ENCODE results near the gene LCE1B.

The LCE1B gene, protein sequence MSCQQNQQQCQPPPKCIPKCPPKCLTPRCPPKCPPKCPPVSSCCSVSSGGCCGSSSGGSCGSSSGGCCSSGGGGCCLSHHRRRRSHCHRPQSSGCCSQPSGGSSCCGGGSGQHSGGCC

DNA sequence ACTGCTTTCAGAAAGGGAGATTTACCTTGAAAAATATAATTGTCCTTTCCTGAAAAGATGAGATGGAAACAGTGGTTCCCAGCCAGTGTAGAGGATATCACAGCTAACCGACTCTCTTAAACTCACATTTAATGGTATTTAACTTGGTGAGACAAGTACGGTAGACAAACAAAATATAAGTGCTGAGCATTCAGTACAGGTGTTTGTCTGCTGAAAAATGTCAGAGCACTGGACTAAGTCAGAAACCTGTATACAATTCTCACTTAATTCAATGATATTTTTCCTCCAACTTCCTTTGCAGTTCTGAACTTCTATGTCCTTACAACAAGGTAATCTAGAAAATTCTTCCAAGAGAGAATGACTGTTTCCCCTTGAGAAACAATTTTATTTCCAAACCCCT is at the start of gene LCE1B:
Gene LCE1B, plus strand, starts transcription at position 301 of the 400 bp plus-strand sequence. CDS start 476 bp downstream, outside the sequence.
- DNase-seq (ENCODE audit: low read depth in 2 of 3, low spot score in 1 of 3) = no peak

DNA sequence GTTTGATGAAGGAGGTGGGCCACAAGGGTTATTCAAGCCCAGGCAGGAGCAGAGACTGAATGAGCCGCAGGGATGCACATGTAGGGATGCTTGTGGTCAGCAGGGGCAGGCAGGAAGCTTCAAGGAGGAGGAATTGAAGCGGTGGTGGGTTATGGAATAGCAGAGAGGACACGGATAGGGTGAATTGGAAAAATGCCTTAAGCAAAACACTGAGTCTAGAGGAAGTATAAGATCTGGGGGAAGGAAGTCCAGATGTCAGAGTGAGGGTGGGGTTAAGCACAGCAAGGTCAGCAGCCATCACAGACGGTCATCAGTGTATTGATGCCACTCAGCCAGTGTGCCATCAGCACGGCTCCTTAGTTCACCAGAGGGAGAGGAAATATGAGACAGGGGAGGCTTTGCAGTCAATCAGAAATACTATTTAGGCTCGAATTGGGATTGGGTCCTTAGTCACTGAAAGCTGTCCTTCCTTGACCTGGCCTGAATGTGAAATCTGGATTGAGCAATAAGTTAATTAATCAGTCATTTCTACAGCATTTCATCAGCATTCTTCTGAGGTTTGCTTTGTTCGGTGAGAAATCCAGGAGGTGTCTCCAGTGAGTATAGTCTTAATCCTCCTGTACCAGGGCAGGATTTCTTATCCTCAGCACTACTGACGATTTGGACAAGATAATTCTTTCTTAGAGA is 42.8 kb upstream of the LCE1B start:
- no peak for DNase-seq (ENCODE audit: low read depth in 2 of 3, low spot score in 1 of 3)

DNA sequence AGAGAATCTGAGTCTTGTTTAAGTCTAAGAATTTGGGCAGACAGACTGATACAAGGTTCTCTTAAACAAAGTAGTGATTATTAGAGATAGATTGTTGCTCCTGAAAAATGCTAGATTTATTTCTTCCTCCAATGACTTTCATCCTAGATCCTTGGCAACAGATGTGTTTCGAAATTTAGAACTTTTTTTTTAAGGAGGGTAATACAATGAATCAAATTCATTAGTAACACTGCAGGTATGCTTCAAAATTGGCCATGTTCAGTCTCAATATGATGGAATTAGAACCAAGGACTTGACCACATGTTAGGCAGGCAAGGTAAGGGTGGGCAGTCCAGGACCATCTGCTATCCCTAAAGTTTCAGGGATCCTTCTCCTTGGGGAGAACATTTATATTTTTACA is 41.4 kb upstream of the LCE1B start:
- DNase-seq (ENCODE audit: low read depth in 2 of 3, low spot score in 1 of 3) = no peak

DNA sequence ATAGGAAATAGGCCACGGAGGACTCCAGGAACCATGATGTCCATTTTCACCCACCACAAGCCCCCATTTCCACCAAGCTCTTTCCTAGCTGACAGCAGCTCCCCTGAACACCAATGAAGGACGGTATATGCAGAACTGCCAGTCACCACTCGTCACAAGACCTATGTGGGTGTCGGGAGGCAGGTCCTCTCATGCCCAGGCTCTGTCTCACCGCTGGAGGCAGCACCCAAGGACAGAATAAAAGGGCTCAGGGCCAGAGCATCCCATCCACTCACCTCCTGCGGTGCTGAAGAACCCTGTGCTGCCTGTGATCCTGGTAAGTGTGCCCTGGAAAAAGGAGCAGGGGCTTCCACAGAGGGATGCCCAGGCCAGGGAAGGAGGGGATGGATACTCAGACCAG is 36.9 kb upstream of the LCE1B start, which contains the start of gene LCE1F:
Gene LCE1F, plus strand, starts transcription at position 266 of the 400 bp plus-strand sequence. CDS start 1,232 bp downstream, outside the sequence.
- DNase-seq (ENCODE audit: low read depth in 2 of 3, low spot score in 1 of 3) = no peak

DNA sequence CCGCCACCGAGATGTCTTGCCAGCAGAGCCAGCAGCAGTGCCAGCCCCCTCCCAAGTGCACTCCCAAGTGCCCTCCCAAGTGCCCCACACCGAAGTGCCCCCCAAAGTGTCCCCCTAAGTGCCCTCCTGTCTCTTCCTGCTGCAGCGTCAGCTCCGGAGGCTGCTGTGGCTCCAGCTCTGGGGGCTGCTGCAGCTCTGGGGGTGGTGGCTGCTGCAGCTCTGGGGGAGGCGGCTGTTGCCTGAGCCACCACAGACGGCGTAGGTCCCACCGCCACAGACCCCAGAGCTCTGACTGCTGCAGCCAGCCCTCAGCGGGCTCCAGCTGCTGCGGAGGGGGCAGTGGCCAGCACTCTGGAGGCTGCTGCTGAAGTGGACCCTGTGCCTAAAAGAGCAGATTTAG is 35.4 kb upstream of the LCE1B start:
- DNase-seq (ENCODE audit: low read depth in 2 of 3, low spot score in 1 of 3) = no peak

DNA sequence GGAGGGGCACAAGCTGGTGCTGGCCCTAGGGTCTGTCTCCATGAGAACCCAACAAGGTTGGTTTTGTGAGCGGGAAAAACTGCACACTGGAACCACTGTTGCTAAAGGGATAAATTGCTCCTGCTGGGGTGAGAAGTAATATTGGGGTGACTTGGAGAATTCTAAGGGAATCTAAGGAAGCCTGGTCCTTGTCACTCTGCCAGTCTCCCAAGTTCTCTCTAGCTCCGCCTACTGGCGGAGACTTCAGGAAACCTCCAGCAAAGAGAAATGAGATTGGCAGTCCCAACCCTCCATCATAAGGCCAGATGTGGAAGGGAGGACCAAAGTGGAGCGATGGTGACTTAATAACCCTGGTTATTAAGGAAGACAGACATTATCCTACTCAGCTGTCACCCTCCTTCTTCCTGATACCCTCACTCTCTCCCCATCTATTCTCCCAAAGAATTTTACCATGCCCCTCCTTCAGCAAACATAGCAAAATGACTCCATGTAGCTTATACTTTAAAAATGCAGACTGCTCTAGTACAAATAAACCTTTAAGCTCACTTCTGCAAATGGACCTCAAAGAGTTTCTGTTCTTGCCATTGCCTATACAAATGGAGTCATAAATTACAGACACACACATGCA is 34.1 kb upstream of the LCE1B start:
- no peak for DNase-seq (ENCODE audit: low read depth in 2 of 3, low spot score in 1 of 3)

DNA sequence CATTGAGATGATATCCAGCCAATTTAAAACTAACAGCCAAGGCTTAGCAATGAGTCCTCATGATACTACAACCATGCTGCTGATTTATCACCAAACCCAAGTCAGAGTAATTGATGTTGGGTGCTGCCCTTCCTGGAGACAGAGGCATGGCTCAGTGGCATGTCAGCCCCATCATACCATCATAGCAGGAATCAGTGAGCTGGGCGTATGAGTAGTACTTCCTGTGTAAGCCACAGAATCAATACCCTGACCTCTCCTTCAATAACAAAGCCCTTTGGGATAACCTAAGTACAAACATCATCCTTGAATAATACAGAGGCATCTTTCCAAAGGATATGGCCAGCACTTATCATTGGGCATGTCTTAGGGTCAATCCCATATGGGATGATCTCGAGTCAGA is 28.7 kb upstream of the LCE1B start:
- no peak for DNase-seq (ENCODE audit: low read depth in 2 of 3, low spot score in 1 of 3)

DNA sequence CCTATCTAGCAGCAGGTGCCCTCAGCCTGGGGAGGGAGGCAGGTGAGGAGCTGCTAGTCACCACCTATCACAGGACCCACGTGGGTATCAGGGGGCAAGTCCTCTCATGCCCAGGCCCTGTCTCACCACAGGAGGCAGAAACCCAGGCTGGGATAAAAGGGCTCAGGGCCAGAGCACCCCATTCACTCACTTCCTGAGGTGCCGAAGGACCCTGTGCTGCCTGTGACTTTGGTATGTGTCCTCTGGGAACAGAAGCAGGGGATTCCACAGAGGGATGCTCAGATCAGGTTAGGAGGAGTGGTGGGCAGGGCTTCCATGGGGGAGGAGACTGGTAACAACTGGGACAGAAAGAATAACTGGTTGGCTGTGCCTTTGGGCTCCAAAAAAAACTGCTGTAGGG is 25.7 kb upstream of the LCE1B start, which contains the start of gene LCE1E:
Gene LCE1E, plus strand, starts transcription at position 181 of the 400 bp plus-strand sequence. CDS start 1,043 bp downstream, outside the sequence.
- no peak for DNase-seq (ENCODE audit: low read depth in 2 of 3, low spot score in 1 of 3)

DNA sequence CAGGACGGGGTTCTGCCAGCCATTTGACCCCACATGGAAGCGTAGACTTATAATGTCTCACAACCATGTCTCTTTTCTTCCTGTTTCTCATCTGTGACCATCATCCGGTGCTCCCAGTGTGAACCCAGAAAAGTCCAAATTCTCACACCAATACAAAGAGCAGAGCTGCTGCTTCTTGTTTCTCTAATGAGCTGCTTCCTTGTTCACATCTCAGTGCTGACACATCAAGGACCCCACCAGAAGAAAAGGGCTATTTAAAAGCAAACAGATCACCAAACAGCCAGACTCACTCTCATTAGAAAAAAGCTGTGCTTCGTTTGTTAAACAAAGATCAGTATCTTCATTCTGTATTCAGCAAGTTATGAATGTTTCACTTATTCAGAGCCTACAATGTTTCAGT is 16.1 kb upstream of the LCE1B start:
- no peak for DNase-seq (ENCODE audit: low read depth in 2 of 3, low spot score in 1 of 3)

DNA sequence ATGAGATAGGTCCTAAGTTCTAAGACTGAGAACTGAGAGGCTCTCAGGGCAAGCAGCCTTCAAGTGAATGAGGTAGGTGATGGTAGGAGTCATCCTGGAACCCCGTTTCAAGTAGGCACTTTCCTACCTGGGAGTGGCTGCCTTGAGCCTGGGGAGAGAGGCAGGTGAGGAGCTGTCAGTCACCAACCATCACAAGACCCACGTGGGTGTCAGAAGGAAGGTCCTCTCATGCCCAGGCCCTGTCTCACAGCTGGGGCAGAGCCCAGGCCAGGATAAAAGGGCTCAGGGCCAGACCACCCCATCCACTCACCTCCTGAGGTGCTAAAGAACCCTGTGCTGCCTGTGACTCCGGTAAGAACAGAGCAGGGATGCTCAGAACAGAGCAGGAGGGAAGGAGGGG is 15.3 kb upstream of the LCE1B start, which contains the start of gene LCE1D:
Gene LCE1D, plus strand, starts transcription at position 301 of the 400 bp plus-strand sequence. CDS start 1,074 bp downstream, outside the sequence.
- no peak for DNase-seq (ENCODE audit: low read depth in 2 of 3, low spot score in 1 of 3)

DNA sequence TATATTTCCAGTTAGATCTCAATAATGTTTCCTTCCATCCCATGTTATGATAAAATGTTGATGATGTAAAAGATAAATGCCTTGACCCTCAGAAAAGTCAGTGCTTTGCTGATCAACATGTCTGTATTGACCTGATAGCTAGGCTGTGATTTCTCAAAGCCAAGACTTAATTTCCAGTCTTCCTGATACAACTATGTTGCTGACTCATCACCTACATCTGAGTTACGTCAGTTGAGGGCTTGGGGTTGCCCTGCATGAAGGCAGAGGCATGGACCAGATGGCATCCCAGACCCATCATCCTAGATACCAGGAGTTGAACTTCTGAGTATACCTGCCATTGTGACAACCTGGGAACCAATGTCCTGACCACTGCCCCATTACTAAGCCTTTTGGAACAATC is 10.4 kb upstream of the LCE1B start:
- DNase-seq (ENCODE audit: low read depth in 2 of 3, low spot score in 1 of 3) = no peak

DNA sequence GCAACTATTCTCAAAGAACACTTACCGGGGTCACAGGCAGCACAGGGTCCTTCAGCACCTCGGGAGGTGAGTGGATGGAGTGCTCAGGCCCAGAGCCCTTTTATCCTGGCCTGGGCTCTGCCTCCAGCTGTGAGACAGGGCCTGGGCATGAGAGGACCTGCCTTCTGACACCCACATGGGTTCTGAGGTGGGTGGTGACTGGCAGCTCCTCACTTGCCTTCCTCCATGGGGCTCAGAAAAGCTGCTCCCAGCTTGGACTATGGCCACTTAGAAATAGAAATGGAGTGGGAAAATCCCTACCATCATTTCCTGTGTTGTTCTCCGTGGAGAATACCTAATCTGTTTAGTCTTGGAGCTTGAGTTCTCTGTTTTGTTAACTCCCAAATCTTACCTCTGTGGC is 5.2 kb upstream of the LCE1B start, which contains the start of gene LCE1C:
Gene LCE1C, minus strand, starts transcription at position 76 of the 400 bp plus-strand sequence. CDS start 1,173 bp downstream, outside the sequence.
- DNase-seq (ENCODE audit: low read depth in 2 of 3, low spot score in 1 of 3) = no peak

DNA sequence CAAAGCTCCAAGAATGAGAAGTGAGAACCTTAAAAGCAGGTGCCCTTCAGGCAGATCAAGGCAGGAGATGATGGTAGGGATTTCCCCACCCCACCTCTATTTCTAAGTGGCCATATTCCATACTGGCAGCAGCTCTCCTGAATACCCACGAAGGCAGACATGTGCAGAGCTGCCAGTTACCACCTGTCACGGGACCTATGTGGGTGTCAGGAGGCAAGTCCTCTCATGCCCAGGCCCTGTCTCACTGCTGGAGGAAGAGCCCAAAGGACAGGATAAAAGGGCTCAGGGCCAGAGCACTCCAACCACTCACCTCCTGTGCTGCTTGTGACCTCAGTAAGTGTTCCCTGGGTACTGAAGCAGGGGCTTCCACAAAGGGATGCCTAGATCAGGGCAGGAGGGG is 721 bp upstream of the LCE1B start:
- DNase-seq (ENCODE audit: low read depth in 2 of 3, low spot score in 1 of 3) = no peak

DNA sequence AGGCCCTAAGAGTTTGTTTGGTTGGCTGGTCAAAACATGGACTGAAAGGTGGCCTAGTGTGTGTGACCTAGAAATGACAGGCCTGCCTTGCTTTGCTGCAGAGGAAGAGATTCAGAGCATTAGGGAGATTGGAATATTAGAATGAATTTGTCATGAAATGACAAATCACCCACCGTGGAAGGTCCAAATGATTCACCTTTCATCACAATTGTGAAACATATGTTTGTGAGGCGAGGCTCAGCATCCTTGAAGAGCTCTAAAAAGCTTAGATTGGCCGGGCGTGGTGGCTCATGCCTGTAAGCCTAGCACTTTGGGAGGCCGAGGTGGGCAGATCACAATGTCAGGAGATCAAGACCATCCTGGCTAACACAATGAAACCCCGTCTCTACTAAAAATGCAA is 5.5 kb downstream of the LCE1B start:
- DNase-seq (ENCODE audit: low read depth in 2 of 3, low spot score in 1 of 3) = no peak

DNA sequence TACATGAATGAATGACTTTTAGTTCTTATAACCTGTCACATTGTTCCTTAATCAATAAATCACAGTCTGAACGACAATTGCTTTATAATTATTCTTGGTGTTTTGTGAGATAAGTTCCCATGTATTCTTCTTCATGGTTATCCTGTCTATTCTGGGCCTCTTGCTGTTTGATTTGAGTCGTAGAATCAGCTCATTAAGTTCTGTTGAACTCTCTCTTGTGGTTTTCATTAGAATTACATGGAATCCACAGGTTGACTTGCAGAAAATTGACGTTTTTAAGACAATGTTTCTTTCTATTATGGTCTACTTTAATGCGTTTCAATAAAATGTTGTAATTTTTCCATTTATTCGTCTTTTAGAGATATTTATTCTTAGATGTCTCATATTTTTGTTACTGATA is 11.5 kb downstream of the LCE1B start:
- DNase-seq (ENCODE audit: low read depth in 2 of 3, low spot score in 1 of 3) = no peak

DNA sequence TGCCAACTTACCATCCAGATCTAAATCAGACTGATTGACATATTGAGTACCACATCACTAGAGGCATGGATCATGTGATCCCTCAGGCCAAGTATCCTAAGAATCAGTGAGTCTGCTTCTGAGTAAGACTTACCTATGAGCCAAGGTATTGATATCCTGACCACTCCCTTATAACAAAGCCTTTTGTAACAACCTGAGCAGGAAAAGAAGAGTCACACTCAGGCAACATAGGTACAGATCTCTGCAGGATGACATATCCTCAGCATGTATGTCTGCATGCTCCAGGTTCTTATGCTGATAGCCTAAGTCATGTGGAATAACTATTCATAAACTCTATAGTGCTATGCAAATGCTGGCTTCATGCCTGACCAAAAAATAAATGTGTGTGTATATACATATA is 13.2 kb downstream of the LCE1B start:
- DNase-seq (ENCODE audit: low read depth in 2 of 3, low spot score in 1 of 3) = no peak

DNA sequence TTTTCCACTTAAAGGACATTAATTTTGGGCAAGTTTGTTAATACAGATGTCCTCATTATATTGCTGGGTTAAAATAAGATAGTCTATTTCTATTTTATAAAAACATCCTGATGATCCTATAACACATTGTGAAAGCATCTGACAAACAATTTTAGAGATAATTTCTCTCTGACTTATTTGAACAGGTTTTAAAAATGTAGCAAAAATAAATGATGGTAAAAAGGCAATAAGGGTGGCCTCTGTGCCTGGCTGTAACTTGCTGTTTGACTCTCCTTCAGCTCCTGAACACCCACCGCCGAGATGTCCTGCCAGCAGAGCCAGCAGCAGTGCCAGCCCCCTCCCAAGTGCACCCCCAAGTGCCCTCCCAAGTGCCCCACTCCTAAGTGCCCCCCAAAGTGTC is 15.4 kb downstream of the LCE1B start, which contains the start of gene LCE1A:
Gene LCE1A, plus strand, starts transcription at position 301 of the 400 bp plus-strand sequence. Its CDS starts 0 bp downstream, at position 301.
- DNase-seq (ENCODE audit: low read depth in 2 of 3, low spot score in 1 of 3) = no peak

DNA sequence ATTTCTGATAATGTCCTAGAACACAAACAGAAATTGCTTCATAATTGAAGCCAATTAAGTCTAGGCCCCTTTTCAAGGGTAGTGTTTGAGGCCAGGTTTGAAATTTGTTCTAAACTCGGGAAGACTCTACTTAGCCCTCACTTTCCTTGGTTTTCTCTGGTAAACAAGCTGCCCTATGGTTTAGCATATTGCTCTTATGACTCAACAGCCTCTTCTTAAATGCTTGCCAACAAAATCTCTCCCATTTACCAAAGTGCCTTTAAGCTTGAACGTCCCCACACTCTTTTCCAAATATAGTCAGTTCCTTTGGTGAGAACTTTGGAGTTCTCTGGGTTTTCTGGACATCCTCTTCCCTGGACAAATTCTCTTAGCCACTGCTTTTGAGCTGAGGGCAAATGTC is 25.1 kb downstream of the LCE1B start:
- DNase-seq (ENCODE audit: low read depth in 2 of 3, low spot score in 1 of 3) = no peak

DNA sequence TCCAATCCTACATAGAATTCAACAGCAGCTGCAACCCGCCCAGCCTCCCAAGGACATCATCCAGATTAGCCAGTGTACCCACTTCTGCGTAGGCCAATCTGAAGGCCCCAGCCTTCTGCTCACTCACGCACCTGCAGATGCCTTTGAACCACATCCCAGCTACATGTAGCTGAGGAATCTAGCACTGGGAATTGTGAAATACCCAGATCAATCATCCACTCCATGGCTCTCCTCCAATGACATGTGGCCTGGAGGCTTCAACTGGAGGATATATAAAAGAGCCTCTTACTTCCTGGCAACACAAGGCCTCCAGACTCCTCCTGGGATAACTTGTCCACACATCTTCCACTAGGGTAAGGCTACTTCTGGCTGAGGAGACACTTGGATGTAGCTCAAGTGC is 30.8 kb downstream of the LCE1B start, which contains the start of gene LCE6A:
Gene LCE6A, plus strand, starts transcription at position 301 of the 400 bp plus-strand sequence. CDS start 665 bp downstream, outside the sequence.
- DNase-seq (ENCODE audit: low read depth in 2 of 3, low spot score in 1 of 3) = no peak

DNA sequence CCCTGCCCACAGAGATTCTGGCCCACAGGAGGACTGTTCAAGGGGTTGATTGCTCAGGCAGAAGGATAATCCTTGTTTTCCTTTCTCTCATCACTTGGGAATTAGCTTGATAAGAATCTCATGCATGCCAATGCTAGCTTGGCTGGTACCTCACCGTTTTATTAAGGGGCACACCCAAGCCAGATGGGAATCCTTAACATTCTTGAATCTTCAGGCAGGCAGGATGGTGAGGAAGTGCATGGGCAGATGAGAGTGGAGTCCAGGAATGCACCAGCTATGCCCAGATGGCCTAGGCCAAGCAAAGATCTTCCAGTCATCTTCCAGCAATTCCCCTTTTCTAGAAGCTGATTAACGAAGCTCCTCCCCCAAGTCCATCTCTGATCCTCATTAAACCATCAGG is 43.9 kb downstream of the LCE1B start:
- DNase-seq (ENCODE audit: low read depth in 2 of 3, low spot score in 1 of 3) = no peak

DNA sequence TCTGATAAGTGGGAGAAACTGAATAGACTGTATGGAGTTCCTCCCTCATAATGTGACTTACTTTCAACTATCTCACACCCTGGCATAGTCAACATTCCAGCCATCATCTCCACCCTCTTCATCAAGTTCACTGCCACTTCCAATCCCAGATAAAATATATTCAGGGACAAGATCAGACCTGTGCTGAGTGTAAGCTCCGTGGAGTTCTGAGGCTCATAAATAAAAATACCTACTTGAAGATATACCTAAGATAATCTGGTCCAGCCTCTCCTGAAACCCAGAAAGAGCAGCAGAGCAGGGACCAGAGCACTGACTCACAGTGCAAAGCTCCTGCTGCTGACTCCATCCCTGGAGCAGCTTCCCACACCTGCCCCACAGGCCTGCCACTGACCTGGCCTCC is 46.3 kb downstream of the LCE1B start:
- DNase-seq (ENCODE audit: low read depth in 2 of 3, low spot score in 1 of 3) = no peak

DNA sequence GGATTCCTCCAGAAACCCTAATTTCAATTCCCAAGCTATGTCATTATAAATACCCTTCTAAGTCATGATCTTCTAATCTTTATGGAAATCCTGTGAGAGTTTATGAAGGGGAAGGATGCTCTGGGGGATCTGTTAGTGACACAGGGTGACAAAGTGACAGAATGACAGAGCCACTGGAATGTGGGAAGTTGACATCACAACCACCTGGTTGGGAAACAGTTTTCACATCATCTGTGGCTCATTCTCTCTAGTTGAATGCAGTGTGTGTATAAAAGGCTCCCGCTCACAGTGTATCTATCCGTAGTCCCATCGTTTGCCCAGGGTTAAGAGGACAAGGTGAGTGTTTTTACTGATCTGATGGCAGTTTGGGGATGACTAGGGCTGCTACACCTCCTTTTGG is 47.9 kb downstream of the LCE1B start, which contains the start of gene LCE7A:
Gene LCE7A, plus strand, starts transcription at position 301 of the 400 bp plus-strand sequence. CDS start 702 bp downstream, outside the sequence.
- no peak for DNase-seq (ENCODE audit: low read depth in 2 of 3, low spot score in 1 of 3)

All from stimulated activated CD4-positive, alpha-beta T cell treated with anti-CD3 and anti-CD28 coated beads, Interleukin-12 subunit alpha, Interleukin-12 subunit beta, amount 100 ng/mL, for 48 hours (primary cell).